ENCODE measurements around the gene RIBC2.

- TF ChIP-seq POLR2A (IDR thresholded peaks at IDR 0.05) (no peak), CTCF (IDR thresholded peaks at IDR 0.05) (no peak)
These were observed 47.0 kb downstream of the RIBC2 start for GRCh38 chr22:45460288-45461109.

Measured in body of pancreas (tissue), 4 donors.